Measurements from ENCODE around the gene FAM162A.
"Not testable (repeated sequence)": the region's sequence is repeated elsewhere in the genome, so short reads cannot be mapped to it uniquely, and the experiment has no call there.

Gene FAM162A, protein sequence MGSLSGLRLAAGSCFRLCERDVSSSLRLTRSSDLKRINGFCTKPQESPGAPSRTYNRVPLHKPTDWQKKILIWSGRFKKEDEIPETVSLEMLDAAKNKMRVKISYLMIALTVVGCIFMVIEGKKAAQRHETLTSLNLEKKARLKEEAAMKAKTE

DNA sequence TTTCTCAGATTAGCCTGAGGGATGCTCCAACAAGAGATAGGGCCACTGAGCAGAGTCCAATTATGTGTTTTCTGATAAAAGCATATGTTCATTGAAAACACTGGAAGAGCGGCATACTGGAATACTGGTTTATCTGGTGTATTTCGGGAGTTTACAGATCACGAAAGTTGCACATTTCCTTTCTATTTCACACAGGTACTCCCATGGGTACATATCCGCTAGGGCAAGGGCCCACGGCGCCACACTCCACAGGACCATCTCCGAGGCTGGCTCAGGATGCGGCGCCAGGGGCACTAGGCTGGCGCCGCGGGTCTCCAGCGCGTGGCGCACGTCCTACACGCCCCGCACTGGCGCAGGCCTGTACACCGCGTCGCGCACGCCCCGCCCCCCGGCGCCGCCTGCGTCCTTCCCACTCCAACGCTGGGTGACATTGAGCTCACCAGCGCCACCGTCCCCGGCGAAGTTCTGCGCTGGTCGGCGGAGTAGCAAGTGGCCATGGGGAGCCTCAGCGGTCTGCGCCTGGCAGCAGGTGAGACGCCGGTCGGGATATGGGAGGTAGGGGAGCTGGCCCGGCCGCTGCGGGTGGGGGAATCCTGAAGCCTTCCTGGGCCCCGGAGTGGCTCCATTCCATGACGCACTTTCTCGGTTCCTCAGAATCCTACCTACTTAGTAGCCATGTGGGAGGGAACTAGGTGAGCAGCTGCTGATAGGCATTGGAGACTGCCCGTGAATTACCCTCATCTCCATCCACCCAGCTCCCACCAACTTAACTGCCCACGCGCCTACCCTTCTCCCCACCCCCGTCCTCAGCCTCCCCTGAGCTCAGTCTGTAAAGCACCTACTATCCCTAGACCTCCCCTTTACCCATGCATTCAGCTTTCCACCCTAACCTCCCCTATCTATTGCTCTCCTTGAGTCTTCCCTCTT lies at the start of gene FAM162A:
TSS of gene FAM162A (plus strand) at position 412 of the 927 bp plus-strand sequence. CDS start at position 496, 84 bp downstream.
- FAIRE-seq (peak; percentile 99), DNase-seq (ENCODE audit: low spot score) (peak; percentile 98)

DNA sequence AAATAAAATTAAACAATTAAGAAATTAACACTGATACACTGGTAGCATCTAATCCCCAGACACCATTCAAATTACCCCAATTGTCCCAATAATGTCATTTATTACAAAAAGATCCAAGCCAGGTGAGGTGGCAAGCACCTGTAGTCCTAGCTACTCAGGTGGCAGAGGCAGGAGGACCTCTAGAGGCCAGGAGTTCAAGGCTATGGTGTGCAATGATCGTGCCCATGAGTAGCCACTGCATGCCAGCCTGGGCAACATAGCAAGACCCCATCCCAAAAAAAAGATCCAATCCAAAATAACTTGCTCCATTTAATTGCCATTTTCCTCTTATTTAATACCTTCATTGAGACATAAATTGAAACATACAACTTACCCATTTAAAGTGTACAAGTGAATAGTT lies 41.2 kb upstream of the FAM162A start:
- DNase-seq (ENCODE audit: low spot score) = no peak
- FAIRE-seq = no peak

DNA sequence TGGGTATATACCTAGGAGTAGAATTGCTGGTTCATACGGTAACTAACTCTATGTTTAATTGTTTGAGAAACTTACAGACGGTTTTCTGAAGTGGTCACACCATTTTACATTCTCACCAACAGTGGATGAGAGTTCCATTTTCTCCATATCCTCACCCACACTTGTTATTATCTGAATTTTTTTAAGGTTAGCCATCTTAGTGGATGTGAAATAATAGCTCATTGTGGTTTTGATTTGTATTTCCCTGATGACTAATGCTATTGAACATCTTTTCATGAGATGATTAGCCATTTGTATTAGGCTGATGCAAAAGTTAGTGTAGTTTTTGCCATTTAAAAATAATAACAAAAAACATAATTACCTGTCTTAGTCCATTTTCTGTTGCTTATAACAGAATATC lies 40.3 kb upstream of the FAM162A start:
- DNase-seq (ENCODE audit: low spot score) (no peak), FAIRE-seq (no peak)

DNA sequence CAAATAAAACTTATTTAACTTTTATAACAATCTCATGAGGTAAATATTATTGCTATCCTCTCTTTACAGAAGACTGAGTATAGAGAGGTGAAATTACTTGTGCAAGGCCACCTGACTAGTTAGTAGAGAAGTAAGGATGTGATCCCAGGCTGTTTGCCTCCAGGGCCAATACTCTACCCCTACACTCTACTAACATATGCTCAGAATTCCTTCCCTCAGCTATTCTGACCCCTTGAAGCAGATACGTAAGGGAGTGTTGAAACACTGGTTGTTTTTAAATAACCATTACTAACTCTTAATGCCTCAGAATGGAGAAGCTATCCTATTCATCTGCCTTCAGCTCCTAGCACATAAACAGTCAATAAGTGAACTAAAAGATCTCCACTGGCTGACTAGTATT lies 34.8 kb upstream of the FAM162A start:
- DNase-seq (ENCODE audit: low spot score) (no peak), FAIRE-seq (no peak)

DNA sequence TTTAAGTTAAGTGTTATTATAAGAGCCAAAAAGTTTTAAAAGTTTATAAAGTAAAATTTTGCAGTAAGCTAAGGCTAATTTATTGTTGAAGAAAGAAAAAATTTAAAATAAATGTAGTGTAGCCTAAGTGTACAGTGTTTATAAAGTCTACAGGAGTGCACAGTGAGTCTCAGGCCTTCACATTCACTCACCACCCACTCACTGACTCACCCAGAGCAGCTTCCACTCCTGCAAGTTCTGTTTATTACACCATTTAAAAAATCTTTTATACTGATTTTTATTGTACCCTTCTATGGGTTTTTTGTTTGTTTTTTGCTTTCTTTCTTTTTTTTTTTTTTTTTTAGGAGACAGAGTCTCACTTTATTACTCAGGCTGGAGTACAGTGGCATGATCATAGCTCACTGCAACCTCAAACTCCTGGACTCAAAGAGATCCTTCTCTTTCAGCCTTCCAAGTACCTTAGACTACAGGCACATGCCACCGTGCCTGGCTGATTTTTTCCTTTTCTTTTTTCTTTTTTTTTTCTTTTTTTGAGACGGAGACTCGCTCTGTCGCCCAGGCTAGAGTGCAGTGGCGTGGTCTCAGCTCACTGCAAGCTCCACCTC lies 33.1 kb upstream of the FAM162A start:
- DNase-seq (ENCODE audit: low spot score) (no peak), FAIRE-seq (no peak)

DNA sequence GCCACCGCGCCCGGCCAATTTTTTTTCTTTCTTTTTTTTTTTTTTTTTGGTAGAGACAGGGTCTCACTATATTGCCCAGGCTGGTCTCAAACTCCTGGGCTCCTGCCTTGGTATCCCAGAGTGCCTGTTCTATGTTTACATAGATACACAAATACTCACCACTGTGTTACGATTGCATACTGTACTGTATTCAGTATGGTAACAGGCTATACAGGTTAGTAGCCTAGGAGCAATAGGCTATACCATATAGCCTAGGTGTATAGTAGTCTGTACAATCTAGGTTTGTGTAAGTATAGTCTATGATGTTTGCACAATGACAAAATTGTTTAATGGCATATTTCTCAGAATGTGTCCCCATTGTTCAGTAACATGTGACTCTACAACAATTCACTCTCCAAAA lies 32.4 kb upstream of the FAM162A start:
- no peak for DNase-seq (ENCODE audit: low spot score)
- no peak for FAIRE-seq

DNA sequence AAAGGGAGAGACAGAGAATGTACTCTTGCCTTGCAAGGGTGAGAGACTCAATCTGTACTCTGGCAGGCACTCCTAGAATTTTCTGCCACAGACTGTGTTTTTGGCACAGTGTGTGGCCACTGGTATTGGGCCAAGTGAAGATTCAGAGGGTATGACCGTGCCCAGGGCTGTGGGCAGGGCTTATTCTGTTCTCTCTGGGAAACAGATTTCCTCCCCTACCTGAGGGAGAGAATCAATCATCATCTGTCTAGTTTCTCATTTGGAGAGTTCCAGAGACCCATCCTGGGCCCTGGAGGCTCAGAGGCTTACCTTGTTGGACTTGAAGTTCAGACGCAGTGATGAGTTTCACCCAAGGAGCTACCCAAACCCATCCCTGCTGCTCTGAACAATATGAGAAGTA lies 30.8 kb upstream of the FAM162A start:
- FAIRE-seq (no peak), DNase-seq (ENCODE audit: low spot score) (no peak)

DNA sequence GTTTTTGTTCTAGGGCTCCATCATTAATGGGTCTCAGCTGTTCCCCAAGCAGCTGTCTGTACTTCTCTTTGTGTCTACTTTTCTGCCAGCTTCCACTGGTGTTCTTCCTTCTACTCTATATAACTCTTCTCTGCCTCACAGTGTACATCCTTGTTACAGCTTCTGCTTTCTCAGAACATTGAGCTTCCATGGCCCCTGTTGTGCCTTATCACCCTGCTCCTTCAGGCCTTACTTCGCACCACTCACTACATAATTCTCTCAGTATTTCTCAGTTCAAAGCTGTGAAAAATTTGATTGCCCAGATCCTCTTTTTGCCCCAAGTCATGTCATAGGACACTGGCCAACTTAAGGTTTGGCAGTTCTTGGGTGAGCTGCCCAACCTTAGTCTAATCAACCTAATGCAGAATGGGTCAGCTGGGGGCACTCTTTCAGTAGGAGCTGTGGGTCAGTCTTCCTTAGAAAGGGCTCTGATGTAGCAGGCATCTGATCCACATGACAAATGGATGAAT lies 30.0 kb upstream of the FAM162A start:
- FAIRE-seq (no peak), DNase-seq (ENCODE audit: low spot score) (no peak)

DNA sequence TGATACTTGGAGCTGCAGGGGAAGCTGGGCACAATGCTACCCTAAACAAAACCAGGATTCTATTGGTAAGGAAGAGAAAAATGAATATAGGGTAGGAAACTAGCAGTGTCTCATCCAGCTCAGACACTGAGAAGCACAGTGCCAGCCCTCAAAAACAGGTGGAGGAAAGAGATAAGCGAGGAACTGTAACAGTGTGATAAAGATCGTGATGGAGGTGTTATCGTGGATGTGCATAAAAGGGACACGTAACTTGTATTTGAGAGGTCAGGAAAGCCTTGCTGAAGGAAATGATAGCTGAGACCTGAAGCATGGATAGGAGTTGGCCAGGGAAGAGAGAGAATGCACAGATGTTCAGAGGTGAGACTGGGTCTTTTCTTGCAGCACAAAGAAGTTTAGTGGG lies 28.4 kb upstream of the FAM162A start:
- DNase-seq (ENCODE audit: low spot score) (no peak), FAIRE-seq (no peak)

DNA sequence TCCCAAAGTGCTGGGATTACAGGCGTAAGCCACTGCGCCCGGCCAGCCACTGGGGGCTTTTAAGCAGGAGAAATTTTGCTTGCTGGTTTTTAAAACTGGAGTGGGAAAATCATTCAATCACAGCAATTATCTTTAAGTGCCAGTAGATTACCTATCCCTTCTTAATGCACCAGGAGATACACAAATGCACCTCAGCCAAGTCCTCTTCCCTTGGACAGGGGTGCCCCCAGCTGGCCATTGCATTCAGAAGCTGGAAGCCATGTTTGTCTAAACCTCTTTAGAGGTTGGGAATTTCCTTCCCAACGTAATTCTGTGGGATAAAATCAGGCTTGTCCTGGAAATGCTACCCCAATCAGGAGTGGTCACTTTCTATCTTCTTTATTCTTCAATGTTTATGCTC lies 27.6 kb upstream of the FAM162A start:
- no peak for FAIRE-seq
- DNase-seq (ENCODE audit: low spot score) = peak; percentile 14

DNA sequence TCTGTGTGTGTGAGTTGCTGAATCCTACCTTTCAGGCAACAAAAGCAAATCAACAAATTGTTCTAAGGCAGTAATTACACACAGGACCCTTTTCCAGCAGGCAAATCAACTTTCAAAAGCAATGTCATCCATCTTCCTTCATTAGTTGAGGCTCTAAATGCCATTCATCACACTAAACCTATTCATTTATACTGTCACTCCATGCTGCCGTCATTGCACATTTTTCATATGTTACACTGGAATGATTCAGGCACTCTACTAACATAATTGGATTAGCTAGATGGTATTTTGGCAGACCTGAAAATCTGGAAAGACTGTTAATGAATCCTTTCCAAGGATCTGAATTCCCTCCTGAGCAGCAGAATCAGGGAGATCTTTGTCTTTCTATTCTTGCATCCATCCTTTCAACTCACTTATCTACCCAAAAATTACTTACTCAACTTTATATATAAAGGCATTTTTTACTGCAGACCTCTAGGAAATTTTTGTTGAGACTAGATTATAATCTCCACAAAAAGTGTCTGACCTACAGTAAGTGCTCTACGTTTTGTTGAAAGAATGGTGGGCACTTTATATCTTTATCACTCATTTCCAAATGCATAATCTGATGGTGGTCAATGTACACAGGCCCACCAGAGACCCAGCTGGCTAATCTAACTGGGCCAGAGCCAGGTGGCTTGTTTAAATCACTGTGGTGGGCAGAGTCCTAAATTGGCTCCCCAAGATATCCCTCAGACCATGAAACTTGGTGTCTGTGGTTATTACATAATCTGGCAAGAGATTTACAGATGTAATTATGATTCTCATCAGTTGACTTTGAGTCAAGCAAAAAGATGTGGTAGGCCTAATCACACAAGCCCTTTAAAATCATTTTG lies 25.9 kb upstream of the FAM162A start:
- DNase-seq (ENCODE audit: low spot score) (no peak), FAIRE-seq (no peak)

DNA sequence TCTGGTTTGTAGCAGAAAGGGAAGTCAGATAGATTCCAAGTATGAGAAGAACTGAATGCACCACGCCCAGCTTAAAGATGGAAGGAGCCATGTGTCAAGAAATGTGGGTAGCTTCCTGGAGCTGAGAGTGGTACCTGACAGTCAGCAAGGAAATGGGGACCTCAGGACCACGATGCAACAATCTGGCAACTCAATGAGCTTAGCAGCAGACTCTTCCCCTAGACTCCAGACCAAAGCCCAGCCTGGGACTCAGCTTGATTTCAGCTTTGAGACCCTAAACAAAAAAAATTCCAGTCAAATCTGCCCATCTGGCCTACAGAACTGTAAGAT lies 25.3 kb upstream of the FAM162A start:
- no peak for DNase-seq (ENCODE audit: low spot score)
- FAIRE-seq = no peak

DNA sequence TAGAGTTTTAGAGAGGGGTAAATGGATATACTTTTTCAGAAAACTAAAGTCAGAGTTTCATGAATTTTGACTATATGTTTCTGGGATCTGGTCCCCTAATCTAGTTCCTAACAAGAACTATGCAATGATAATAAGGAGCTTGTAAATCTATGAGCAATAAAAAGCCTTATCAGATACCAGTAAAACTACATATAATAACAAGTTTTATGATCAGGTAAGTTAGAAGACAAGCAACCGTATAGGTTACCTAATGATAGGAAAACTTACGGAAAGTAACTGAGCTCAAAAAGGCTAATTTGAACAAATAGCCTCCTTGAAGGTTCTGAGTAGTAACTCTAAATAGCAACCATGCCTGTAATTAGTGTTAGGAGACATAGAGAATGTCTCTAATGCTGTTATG lies 22.0 kb upstream of the FAM162A start:
- FAIRE-seq (no peak), DNase-seq (ENCODE audit: low spot score) (no peak)

DNA sequence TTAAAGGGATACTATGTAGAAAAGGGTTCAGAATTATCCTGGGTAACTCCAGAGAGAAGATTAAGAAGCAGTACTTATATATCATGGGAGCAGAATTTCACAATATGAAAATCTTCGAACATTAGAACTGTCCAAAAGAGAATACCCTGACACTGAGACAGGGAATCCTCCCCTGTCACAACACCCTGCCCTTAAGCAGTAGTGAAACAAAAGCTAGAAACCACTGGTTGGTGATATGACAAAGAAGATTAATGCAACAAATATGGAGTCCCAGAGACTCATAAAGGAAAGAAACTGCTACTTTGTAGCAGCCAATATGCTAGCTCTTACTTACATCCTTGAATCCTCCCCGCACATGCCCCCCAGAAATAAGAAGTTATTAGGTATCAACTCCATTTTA lies 19.5 kb upstream of the FAM162A start:
- FAIRE-seq (no peak), DNase-seq (ENCODE audit: low spot score) (no peak)

DNA sequence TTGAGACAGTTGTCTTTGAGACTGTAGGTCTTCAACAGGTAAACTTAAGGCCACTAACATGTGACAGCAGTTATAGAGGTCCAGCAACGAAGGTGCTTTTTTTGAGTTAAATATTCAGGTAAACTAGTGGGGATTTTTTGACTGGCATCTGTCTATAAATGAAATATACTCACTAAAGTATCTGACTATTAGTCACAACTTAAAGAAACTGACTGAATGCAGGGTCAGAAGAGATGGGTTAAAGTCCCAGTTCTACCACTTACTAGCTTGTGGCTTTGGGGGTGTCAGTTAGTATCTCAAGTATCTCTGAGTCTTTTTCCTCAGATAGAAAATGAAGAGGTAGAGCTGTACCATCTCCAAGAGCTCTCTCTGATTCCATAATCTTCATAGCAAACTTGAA lies 18.9 kb upstream of the FAM162A start:
- FAIRE-seq = no peak
- DNase-seq (ENCODE audit: low spot score) = no peak

DNA sequence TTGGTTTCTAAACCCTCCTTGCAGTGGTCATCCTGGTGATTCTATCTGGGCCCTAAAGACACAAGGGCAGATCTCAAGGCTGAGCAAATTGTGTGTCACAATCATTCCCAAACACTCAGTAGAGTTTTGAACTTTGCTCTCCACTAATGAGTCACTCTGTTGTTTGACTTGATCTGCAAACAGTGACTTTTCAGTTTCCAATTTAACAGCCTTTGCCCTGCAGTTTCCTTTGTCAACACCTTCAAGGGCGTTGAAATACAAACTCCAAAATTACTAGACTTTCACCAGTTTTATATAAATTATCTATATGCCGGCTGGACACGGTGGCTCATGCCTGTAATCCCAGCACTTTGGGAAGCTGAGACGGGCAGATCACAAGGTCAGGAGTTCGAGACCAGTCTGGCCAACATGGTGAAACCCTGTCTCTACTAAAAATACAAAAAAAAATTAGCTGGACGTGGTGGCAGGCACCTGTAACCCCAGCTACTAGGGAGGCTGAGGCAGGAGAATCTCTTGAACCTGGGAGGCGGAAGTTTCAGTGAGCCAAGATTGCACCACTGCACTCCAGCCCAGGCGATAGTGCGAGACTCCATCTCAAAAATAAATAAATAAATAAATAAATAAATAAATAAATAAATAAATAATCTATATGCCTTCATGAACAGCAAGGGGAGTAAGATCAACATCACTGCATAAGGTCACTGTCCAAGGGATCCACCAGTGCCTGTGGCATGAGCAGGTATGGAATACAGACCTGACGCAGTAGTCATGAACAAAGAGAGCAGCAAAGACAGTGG lies 18.2 kb upstream of the FAM162A start:
- FAIRE-seq = not testable (repeated sequence)

DNA sequence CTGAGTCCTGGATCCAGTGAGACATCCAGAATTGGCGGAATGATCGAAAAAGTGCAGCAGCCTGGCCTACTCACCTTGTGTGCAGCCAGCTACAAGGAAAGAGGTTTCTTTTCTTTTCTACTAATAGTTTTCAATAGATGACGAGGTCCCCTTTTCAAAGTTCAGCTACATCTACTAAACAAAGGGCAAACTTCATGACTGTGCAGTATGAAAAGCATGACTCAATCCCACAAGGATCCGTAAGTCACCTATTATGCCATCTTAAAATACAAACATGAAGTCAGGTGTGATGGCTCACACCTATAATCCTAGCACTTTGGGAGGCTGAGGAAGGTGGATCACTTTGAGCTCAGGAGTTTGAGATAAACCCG lies 17.6 kb upstream of the FAM162A start:
- no peak for FAIRE-seq

More for the DNA sequence above, 18.2 kb upstream of the FAM162A start:
- DNase-seq (ENCODE audit: low spot score) = not testable (repeated sequence)

DNA sequence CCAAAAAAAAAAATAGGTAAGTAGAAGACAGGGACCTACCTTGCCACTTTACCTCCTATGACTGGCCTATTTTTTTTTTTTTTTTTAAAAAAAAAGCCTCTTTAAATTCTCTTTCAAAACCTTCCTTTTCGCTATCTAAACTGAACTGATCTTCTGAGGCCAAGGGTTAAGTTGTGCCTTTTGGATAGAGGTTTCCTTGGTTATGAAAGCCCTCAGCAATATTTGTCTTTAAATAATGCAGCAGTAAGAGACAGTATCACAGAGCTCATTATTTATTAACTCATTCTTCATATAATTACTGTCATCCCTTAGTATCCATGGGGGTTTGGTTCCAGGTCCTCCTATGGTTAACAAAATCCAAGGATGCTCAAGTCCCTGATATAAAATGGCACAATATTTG lies 9.9 kb upstream of the FAM162A start:
- DNase-seq (ENCODE audit: low spot score) = no peak
- no peak for FAIRE-seq

More for the DNA sequence above, 17.6 kb upstream of the FAM162A start:
- no peak for DNase-seq (ENCODE audit: low spot score)

DNA sequence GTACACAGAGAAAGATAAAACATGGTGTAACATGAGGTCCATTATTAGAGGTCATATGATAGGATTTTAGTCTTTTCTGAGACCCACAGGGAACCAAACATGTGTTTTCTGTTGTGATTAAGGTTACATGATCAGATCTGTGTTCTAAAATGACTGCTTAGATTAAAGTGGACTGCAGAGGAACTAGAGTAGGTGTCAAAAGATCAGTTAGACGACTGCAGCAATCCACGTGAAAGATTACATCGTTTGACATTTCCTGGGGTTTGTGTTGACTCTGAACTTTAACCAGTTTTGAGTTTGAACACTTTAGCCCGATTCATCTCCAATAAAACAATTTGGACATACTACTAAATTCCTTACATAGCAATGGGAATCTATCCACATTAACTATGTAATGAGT lies 6.0 kb upstream of the FAM162A start:
- DNase-seq (ENCODE audit: low spot score) (no peak), FAIRE-seq (no peak)

DNA sequence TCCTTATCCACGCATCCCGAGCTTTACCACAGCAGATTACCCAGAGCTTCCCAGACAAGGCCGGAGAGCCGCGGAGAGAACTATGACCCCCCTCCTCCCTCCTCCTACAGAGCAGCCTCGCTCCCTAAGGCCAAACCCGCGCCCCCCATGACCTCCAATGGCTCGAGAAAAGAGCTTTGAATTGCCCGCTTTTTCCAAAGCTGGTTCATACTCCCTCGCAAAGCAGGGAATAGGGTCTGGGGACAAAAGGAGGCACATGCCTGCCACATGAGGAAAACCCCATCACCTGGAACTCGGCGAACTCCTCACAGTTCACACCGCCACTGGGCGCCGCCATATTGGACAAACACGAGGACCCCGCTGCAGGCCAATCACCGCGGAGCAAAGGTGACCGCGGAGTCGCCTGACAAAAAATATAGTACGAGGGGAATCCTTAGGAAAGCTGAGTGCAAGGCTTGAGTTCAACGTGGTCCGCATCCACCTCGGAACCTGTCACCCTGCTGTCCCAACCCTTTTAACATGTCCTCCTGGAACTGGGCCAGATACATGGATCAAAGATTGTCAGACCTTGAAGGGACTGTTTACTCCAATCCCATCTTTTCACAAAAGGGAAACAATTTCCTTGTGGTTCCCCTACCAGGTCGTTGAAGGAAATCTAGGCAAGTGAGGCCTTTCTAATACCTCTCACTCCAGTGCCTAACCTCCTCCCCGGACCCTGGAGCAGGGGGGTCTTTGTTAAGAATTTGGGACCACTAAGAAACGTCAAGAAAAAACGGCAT lies 905 bp upstream of the FAM162A start, which contains the start of gene MIX23:
TSS of gene MIX23 (minus strand) at position 344 of the 779 bp plus-strand sequence. CDS start at position 337, 7 bp downstream.
- FAIRE-seq (peak; percentile 66), DNase-seq (ENCODE audit: low spot score) (peak; percentile 90)
